Activated CD8-positive, alpha-beta memory T cell treated with anti-CD3 and anti-CD28 coated beads for 48 hours (primary cell): ENCODE measurements around the gene GALNT10.
A peak's percentile ranks its signal among the peaks of the same experiment; 100 is the strongest.
"Not testable (repeated sequence)": the region's sequence is repeated elsewhere in the genome, so short reads cannot be mapped to it uniquely, and the experiment has no call there.

Experiments
- DNase-seq, 3 experiments: peaks; one replicate each; pipeline ENCODE4 v3.0.0-alpha.2; 2020; ENCODE audit warnings: low read depth in 2 of 3, low spot score in 2 of 3

GALNT10 gene, protein sequence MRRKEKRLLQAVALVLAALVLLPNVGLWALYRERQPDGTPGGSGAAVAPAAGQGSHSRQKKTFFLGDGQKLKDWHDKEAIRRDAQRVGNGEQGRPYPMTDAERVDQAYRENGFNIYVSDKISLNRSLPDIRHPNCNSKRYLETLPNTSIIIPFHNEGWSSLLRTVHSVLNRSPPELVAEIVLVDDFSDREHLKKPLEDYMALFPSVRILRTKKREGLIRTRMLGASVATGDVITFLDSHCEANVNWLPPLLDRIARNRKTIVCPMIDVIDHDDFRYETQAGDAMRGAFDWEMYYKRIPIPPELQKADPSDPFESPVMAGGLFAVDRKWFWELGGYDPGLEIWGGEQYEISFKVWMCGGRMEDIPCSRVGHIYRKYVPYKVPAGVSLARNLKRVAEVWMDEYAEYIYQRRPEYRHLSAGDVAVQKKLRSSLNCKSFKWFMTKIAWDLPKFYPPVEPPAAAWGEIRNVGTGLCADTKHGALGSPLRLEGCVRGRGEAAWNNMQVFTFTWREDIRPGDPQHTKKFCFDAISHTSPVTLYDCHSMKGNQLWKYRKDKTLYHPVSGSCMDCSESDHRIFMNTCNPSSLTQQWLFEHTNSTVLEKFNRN

DNA sequence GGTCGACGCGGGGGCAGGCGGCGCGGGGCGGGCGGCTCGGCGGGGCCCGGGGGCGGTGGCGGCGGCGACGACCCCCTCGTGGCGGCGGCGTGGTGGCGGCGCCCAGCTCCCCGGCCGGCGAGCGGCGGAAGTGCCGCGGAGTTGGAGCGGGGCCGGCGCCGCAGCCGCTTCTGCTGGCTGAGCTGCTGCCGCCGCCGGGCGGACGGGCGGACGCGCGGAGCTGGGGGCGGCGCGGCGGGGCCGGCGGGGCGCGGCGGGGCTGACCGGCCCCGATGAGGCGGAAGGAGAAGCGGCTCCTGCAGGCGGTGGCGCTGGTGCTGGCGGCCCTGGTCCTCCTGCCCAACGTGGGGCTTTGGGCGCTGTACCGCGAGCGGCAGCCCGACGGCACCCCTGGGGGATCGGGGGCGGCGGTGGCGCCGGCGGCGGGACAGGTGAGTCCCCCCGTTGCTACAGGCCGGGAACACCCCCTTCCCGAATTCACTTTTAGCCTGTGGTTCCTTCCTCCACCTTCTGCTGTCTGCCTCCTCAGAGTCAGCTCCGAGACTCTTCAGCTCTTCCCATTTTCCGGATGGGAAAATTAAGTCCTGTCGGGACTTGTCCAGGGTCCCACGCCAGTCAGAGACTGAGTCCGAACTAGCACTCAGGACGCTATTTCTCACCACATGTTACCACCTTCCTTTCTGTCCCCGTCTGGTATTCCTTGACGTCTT lies at the start of gene GALNT10:
Gene GALNT10 (plus strand): TSS at position 139 of the 710 bp plus-strand sequence. CDS start 134 bp downstream, at position 273.
- DNase-seq: peak in 1 of 3 experiments; percentile 45

DNA sequence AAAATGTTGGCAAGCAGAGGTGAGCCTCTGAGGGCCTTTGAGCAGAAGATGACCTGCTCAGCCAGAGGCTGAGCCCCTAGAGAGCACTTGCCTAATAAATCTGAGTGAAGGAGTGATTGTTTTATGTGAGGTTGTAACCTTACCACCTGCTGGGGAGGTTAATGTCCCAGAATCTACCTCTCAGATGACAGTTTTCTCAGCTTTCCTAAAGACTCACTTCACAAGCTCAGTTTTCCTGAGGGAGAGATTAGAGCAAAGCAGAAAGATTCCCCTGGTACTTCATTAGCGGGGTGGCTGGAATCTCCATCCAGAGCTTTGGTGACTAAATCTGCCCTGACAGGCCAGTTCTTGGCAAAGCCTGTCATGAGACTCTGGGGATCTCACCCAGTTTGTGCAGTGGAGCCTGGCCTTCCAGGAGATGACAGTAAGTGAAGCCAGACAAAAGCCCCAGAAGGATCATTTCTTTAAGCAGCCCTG lies 48.8 kb upstream of the GALNT10 start:
- no peak for DNase-seq

DNA sequence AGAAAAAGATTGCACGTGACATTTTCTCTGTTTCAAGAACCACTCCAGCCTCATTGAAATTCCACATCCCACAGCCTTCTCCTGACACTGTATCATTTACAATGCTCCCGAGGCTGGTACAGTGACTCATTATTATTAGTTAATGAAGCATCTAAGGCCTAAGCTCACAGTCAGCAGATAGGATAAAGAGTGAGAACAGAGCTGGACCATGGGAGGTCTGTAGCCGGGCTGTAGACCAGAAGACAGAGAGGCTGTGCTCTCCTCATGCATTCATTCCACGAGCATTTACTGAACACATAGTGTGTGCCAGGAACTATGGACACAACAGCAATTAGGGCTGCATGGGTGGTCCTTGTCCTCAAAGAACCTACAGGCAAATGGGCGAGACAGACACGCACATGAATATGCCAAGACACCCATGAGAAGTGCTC lies 47.3 kb upstream of the GALNT10 start:
- no peak for DNase-seq

DNA sequence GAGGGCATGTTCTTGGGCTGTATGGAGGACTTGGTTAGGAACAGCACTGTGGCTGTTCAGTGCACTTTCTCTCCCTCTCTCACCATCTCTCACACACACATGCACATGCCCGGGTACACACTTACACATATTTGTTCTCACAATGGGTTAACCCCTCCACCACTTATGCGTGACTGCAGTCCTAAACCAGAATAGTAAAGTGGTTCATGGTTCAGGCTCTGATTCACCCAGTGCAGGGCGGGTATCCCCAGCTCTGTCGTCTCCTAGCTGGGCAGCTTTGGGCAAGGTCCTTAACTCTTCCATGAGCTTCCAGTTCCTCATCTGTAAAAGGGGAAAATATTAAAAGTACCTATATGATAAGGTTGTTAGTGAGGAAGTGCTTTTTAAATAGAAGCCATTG lies 45.3 kb upstream of the GALNT10 start:
- DNase-seq: no peak

DNA sequence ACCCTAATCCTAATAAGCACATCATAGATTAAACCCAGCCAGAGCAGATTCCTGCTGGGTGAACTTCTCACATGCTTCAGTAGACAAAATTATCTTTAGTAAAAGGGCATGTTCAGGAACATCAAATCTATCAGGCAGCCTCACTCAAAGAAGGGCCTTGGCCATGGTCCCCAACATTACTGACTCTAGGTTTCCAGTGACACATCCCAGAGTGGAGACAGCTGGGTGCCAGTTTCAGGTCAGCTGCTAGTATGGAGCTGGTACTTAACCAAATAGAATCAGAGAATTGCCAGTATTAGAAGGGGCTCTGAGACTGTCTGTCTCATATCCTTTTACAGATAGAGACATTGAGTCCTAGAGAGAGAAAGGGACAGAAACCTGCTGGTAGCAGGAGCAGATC lies 44.1 kb upstream of the GALNT10 start:
- no peak for DNase-seq

DNA sequence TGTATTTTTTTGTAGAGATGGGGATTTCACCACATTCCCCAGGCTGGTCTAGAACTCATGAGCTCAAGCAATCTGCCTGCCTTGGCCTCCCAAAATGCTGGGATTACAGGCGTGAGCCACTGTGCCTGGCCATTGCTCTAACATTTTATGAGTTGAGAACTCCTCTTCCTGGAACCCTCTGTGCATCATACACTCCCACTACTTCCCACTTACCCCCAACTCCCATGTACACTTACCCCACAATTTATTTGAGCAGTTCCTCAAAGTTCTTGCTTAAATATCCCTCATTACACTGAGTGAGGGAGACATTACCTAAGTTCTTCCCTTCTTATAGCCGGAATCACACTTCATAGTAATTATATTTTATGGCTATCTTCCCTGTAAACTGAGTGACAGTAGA lies 42.9 kb upstream of the GALNT10 start:
- no peak for DNase-seq

DNA sequence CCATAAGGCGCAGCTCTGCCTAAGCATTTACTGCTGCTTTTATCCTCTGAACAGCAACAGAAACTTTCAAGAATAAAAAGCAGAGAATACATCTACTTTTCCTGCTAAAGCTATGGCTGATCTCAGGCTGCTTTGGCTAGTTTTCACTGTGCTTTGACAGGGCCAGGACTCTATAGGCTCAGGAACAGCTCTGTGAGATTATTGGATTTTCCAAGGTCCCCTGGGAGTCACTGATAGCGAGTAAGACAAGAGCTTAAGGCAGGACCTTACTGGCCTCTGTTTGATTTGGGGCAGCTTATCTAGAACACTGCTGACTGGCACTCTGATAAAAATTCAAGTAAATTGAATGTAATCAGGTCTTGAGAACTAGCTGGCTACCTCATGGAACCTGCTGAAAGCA lies 40.1 kb upstream of the GALNT10 start:
- DNase-seq: not testable (repeated sequence)

DNA sequence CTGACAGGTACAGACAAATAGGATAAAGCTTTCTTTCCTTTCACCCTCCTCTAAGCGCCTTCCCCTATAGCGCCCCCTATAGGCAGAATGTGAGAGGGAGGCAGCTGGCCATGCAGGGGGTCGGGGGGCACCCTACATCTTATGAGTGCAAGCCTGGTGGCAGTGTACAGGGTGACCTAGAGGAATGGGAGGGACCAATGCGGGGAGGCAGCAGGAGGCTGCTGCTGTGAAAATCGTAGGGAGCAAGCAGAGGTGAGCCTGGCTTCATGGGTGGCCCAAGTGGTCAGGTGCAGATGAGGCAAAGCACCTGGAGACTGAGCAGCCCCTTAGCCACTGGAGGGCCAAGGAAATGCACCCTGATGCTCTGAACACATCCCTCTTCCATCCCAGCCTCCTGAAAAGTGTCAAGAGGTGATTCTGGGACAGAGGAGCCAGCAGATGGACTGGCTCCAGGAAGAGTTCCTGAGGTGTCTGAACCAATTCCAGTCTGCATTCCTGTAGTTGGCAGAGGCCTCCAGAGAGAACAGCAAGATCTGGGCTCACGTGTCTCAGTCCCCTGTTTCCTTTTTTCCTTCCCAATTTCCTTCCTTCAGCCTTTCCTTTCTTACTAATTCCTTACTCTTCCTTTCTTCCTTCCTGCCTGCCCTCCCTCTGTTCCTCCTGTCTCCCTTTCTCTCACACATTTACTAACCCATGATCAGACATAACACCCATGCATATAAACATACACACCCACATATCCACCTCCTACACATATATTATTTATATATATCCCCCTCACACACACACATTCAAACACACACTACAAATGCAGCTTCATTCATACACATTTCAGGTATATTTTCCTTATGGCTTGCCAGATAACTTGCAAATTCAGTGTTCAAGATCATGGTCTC lies 32.8 kb upstream of the GALNT10 start:
- DNase-seq: peak in 1 of 3 experiments; percentile 9

DNA sequence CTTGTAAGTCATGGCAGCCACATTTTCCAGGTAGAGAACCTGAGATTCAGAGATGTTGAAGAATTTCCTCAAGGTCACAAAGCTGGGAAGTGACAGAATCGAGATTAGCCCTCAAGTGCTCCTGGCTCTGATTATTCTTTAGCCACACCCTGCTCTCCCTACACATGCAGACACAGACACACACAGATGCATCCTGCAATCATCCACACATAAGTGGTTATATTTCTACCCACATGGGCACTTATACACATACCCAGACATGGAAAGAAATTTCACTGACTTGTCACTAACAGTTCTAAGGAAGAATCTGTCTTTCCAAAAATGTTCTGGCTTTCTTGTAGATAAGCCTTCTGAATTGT lies 32.2 kb upstream of the GALNT10 start:
- DNase-seq: no peak

DNA sequence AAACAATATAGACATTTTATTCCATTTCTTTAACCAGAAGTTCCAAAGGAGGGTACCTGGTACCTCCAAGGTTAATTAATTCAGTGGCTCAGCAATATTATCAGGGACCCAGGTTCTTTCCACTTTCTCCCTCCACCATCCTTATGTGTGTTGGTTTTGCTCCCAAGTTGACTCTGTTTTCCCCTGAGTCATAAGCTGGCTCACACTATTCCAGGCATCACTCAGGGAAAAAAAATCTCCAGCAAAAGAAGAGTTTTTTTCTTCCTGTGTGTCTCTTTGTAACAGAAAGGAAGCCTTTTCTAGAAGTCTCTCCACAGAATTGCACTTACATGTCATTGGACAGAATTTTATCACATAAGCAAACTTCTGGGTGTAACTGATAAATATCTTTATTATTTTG lies 31.2 kb upstream of the GALNT10 start:
- DNase-seq: no peak

DNA sequence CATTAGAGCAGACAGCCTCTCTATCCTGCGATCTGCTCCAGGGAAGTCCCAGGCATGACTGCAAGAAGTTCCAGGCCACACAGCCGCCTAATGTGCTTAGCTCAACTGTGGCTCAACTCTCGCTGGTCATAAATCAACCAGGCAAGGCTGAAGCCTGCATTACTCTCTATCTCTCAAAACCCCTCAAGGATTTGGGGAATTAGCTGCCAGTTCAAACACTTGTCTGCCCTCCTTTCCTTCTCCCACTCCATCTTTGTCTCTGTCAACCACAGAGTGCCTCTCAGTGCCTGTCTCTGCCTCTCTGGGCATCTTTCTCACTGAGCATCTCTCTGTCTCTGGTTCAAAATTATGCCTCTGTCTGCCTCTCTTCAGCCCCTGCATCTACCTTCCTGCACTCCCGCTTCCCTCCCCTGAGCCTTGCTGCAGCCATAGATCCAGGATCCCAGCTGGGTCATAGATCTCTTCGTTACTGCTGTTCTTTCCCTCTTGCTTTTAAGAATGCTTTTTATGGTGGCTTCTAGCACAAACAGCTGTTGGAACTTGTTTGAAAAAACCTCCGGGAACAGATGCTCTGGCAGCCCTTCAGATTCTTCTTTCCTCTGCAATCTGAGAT lies 27.9 kb upstream of the GALNT10 start:
- DNase-seq: no peak

DNA sequence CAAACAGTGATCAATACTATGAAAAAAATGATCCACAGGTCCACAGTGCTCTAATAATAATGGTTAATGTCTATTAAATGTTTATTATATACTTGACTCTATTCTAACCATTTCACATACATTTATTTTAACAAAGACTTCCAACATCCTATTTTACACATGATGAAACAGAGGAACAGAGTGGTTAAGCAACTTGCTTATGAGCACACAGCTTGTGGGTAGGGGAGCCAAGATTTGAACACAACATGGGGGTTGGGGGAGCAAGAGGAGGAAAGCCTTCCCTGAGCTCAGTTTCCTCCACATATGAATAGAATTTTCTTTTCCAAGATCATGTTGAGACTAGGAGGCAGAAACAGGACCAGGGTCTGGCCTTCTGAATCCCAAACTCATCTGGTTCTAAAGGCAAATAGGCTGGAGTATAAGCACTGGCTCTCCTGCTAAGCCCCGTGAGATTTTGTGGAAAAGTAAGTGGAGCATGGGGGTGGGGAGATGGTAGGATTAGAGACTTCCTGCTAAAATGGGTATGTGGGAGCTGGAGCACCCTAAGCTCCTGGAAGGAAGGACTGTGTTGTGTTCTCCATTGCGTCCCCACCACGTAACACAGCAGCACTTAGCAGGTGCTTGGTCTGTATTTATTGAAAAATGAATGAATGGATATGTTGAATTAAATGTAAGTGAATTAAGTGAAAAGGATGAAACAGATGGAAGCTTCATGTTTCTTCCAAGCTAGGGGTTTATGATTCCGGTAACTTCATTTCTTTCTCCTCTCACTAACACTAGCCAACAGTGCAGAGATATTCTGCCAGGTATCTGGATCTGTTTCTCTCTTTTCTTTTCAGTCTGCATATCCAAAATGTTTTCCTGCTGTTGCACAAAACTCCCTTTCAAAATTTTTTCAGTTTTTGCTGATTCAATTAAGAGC lies 26.9 kb upstream of the GALNT10 start:
- DNase-seq: no peak

DNA sequence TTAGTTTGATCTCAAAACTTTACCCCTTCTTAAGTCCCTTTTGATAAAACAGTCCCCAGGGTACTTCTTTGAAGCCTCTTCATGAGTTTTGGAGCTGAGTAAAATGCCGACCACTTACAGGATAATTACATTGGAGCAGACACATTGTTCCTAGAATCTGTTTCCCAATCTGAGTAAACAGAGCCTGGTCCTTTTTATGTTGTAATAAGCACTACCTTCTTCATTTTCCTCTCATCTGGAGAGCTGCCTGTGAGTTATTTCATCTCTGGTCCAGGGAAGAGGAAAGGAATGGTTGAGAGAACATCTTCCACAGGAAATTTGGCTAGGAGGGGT lies 26.3 kb upstream of the GALNT10 start:
- DNase-seq: no peak

DNA sequence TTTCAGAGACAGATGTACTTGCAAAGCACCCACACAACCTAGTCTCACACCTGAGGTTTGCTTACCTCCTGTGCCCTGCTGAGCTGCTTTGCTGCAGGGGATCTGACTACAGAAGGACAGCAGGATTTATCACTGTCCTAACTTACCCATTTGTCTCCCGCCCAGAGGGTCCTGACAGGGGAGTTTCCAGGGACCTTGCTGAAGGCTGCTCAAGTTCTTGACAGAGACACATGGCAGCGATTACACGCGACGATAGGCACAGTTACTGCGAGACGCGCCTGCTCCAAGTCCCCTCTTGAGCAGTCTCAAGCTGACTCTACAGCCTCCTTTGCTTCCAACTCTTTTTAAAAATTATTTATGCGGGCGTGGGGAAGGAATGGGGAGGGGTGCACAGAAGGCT lies 24.6 kb upstream of the GALNT10 start:
- no peak for DNase-seq

DNA sequence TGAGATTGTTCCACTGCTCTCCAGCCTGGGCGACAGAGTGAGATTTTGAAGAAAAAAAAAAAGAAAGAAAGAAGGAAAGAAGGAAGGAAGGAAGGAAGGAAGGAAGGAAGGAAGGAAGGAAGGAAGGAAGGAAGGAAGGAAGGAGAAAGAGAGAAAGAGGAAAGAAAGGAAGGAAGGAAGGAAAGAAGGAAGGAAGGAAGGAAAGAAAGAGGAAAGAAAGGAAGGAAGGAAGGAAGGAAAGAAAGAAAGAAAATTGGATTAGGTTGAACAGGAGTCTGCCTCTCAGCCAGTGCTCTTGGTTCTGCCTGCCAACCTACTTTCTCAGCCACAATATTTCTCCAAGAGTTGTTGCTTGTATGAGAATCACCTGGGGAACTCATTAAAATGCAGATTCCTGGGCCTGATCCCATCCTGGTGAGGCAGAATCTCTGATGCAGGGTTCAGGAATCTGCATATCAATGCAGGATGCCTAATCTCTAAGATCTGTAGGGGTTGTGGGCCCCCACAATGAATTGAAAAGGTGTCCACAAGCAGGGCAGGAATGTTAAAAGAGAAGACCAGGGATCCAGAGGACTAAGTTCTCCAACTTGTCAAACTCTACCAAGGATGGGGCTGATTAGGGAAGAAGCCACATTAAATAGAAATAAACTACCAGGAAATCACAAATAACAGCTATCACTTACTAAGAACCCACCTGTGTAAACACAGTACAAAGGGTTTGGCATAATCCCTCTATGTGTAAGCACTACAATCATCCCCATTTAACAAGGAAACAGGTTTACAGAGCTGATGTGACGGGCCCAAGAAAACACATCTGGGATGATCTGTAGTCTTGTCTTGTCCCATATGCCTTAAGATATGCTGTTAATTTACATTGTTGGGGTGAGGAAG lies 23.4 kb upstream of the GALNT10 start:
- no peak for DNase-seq

DNA sequence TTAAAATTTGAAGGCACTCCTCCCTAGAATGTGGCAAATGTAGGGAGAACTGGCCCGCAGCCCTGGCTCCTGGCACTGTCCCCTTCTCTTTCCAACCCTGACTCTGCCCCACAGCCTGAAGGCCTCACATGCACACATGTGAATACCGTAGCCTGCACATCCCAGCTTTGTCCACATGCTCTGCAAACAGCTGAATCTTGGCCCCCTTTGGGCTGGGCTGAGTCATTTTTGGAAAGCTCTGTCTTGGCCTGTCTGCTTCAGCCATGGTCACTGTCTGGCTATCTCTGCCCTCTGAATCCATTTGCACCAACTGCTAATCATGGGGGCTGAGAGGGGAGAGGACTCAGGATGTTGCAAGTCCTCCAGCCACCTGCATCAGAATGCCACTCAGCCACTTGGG lies 22.1 kb upstream of the GALNT10 start:
- no peak for DNase-seq

DNA sequence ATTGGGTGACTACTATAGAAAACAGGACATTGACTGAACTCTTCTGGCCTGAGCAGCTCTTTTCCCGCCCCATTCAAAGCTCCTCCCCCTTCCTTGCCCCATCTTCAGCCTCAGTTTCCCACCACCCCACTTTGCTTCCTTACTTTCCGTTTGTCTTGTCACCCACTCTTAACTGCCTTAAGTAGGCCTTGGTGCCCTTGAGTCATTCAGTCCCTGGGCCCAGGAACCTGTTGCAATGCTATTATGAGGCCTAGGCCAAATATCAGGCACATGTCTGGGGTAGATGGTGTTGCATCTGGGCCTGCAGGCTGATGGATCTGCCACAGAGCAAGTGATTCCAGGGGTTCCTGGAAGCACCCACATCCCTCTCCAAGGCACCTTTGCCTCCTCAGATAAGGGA lies 17.7 kb upstream of the GALNT10 start:
- no peak for DNase-seq

DNA sequence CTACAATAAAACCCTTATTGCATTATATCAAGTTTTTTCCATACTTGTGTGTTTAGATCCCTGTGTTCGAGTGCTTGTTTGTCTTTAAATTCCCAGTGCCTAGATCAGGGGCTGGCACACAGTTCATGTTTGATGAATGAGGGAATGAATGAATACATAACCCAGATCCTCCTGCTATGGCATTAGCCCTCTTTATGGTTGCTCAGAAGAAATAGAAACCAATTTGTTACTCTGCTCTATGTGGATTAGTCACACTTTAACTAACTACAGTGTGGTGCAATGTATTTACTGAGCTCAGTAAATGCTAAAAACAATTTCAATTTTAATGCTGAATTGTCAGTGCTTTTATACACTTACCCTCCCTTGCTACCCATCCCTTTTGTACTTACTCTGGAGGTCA lies 16.4 kb upstream of the GALNT10 start:
- DNase-seq: no peak

DNA sequence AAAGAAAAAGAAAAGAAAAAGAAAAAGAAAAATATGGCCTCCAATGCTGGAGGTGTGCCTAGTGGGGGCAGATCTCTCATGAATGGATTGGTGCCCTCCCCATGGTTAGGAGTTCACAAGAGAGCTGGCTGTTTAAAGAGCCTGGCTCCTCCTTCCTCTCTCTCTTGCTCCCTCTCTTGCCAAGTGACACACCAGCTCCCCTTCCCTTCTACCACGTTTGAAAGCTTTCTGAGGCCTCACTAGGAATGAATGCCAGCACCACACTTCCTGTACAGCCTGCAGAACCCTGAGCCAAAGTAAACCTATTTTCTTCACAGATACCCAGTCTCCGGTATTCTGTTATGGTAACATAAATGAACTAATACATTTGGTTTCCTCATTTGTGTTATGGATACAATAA lies 14.4 kb upstream of the GALNT10 start:
- no peak for DNase-seq
